HG03575 (cell line): ENCODE data around the gene RGS8.

Source experiments
- ATAC-seq: cut with Tn5 transposase; IDR thresholded peaks from one replicate; pipeline ENCODE4 v1.9.1; 2021; ENCODE audit not compliant: unreplicated experiment, insufficient number of reproducible peaks, low FRiP score; ENCODE audit errors: extremely low read depth

The RGS8 gene

DNA sequence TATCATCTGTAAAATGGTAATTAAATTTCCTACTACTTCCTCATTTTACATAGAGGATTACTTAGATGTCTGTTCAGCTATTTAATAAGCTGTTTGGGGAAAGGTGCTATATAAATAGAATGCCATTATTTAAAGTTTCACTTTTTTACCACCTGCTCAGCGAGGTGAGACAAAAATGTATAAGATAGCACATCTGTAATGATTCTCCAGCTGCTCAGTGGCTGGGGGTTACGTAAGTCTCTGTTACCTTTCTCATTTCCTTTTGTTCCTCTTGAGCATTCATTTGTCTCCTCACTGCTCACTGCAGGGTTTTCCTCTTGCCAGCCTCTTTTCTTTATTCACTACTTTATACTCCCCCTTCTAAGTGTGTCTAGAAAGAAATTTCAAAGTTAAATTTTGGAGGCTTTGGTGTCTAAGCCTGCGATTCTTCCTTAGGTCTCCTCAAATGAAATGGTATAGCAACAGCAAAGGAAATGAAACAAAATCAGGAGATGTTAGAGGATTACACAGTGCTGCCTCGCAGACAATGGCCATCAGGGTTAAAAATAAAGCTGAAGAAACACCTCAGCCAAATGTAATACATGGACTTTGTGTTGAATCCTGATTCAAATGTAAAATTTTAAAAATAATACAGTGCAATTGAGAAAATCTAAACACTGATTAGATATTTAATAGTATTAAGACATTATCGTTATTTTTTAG lies 6.8 kb downstream of the RGS8 start:
- no peak for ATAC-seq

DNA sequence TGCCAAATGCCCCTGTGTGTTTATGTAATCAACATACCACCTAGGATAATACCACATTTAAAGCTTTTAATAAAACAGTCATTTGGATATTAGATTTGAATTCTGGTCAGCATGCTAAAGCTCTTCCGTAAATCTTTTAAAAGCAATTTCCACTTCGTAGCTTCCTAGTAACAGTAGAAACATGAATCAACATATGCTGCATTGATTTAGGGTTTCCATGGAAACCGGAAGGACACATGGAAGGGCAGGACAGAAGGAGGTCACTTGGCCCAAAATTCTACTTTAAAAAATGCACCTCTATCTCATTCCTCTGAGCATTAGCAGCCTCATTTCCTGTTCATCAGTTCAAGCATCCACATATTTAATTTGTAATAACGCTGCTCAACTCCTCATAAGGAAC lies 8.1 kb downstream of the RGS8 start:
- ATAC-seq = no peak

DNA sequence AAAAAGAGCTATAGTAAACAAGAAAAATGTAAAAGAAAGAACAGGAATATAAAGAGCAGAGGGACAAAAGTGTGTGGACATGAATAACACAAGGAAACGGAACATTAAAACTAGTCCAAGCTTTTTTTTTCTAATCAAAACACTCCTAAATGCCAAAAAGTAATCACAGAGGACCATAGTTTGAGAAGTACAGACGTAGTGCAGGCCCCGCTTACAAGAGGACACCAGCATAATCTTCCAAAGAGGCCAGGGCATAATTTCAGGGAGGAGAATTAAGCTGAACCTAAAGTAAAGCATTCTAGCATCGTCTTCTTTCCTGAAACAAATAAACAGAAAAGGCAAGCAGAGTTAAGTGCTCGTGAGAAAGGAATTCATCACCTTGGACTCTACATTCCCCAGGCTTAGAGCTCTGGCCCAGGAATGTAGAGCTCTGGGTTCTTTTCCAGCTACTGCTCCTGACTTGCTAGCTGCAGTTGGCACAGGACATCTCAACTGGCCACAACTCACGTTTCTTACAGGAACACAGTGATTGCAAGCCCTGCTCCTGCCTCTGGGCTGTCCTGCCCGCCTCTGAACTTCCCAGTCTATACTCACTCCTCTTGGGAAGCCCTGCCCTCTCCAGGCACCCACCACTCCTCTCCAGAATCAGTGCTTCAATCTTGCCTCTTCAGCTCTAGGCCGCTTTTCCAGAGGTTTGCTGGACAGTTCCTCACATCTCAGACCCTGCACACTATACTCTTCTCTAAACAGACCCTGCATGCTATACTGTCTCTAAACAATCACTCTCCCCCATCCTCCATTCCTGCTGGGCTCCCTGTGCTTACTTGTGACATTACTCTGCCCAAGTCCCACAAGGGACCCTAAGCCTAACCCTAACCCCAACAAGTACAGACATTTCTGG lies 9.8 kb downstream of the RGS8 start:
- no peak for ATAC-seq

DNA sequence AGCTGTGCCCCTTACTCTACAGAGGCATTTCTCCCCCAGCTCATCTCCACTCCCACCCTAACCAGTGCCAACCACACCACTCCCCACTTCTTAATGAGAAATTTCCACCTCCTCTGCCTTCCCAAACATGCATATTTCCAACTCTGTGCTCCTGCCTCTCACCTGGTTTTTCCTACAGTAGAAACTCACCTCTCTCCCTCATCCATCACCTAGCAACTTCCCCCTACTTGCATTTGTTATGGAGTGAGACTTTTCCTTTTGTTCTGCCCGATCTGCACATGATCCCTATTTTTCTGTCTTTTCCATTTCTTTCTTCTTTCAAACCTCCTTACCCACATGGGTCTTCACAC lies 11.9 kb downstream of the RGS8 start:
- ATAC-seq = no peak

GRCh38 chr1:182671750-182672486 lies 12.5 kb downstream of the RGS8 start:
- no peak for ATAC-seq

DNA sequence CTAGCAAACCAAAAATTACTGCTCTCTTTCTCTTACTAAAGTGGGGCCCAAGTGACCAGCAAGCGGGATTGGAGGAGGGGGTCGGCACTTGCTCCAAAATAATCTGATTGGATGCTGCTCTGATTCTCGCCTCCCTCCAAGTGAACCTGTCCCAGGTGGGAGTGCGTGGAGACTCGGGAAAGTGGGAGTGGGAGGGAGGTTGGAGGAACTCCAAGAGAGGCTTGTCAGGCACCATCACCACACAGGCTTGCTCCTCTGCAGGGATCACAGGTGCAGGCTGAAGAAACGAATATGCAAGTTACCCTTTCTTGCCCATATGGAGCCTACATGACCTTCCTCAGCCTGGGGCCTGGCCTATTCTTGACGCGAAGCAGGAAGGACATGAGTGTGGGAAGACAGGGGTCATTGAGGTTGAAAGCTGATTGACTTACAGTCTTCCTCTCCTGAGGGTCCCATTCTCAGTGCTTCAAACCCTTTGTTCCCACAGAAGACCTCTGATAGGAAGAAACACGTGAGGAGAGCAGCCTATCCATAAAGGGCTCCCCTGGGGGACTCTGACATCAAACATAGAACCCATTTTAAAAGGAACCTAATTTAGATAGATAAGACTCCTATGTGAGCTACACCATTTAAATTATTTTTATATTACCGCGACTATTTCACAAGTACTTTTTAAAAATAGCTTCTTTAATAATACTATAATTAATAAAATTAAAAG lies 14.2 kb downstream of the RGS8 start:
- ATAC-seq = no peak

DNA sequence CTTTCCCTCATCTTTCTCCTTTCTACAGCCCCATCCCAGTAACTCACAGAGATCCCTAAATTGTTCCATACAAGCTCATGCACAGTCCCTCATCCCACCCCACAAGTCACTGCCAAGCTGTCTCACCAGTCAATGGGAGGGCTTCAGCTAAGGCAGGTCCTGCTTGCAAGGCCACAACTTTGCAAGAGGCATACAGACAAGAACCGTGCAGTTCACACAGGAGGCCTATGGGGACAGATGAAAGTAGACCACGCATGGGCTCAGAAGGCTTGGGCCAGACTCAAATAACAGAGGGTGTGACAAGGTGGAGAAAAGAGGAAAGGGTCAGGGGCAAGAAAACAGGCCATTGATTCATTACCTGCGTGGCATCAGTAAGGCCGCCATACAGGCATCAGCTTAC lies 15.1 kb downstream of the RGS8 start:
- no peak for ATAC-seq

DNA sequence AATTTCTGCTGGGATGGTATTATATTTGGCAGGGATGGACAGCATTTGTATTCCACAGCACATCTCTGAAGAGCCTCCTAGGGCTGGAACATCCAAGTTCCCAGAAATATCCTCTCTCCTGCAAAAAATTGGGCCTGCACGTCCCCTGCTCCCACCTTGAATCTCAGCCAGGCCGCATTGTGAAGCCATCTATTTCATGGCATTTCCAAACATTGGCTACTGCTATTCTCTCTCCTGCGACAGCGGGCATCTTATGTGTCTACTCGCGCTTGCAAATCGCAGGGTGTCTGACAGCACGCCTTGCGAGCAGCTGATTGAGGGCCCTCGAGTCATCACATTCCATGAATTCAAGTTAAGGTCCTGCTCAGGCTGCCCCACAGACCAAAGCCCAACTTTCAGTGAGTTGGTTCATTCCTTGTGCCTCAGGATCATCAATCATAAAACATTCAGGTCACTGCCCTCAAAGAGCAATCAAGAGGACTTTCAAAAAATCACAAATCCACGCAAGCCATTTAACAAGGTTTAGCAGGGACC lies 15.8 kb downstream of the RGS8 start:
- ATAC-seq = no peak

DNA sequence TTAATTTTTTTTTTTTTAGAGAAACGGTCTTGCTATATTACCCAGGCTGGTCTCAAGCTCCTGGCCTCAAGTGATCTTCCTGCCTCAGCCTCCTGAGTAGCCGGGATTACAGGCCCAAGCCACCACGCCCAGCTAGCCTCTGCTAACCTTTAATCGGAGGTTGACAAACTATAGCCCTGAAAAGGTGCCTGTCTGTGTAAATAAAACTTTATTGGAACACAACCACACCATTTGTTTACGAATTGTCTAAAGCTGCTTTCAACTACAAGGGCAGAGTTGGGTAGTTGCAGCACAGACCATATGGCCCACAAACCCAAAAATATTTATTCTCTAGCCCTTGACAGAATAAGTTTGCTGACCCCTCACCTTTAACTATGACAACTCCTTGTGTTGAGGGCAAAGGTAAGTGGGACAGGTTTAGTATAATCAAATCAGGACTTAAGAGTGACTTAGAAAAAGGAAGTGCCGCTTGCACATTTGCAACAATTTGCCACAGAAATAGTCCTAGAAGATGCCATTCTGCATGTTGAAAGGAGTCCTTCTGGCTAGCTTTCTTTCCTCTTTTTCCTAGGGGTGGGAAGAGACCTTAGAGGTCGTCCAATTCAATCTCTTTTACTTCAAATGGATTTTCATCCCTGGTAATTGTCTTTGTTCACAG lies 16.4 kb downstream of the RGS8 start:
- ATAC-seq = no peak

GRCh38 chr1:182666706-182667105 lies 17.7 kb downstream of the RGS8 start:
- no peak for ATAC-seq

DNA sequence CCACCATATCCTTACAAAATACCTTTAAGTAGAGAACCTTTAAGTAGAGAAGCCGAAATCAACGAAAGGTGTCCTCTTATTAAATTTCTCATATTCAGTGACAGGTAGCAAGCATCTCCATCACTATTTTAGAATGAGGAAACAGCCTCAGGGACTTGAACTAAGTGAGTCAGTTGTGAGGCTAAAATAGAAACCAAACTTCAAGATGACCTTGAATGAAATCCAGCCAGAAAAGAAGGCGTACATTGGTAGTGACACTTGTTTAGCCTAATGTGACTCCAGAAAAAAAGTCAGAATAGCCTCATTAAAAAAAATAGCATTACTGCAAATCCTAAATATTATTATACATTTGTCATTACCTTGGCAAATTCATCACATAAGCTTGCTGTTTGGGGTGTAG lies 20.1 kb downstream of the RGS8 start:
- ATAC-seq = no peak

DNA sequence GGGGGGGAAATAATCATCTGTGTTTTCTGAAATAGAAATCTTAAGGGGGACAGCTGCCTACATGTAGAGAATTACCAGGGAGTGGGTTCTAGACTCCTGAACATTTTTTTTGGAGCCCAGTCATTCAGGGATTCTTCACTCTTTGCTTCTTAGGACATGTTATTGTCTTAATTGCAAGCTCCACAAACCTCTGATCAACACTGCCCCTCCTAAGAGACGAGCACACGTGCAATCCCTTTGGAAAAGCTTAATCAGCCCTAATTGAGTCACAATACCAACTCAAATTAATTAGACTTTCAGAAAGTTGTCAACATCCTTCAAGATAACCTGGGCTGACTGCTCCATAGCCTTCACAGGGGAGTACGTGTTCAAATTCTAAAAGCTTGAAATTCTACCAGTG lies 21.4 kb downstream of the RGS8 start:
- no peak for ATAC-seq

GRCh38 chr1:182662121-182662890 lies 22.1 kb downstream of the RGS8 start:
- ATAC-seq = no peak

DNA sequence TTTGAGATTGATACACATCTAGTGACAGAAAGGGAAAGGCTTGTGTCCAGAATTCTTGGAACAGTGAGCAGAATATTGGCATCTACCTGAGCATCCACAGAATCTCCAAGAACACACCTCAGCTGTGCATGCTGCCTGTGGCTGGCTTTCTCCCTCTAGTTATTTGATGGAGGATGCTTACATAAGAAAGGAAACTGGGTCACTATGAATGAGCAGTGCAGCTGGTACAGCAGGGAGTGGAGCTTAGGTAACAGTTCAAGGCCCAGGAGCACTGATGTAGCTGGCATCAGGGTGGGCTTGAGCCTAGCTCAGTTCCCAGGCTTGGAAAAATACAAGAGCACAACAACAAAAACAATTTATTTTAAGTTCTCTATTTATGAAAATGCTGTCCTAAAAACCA lies 26.3 kb downstream of the RGS8 start:
- no peak for ATAC-seq

DNA sequence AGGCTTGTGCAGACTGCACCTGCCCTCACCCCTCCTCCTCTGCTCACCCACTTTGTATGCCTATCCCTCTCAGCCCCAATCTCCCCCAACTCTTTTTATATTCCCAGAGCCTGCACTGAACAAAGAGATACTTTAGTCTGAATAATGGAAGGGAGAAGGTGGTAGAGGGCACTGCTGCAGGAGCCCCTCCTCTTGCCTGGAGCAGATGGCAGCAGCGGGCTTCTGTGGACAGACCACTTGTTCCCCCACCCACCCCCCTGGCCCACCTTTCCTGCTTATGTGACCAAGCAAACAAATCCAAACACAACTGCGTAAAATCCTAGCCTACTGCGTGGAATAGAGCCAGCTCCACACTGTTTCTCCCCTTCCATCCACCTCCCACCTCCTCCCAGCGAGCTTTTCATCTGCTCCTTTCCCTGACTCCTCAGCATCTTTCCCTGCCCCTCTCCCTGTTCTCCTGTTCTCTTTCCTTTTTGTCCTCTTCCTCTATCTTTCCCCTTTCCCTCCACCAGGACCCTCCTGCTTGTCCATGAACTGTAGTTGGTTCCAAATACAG lies 27.5 kb downstream of the RGS8 start:
- no peak for ATAC-seq

DNA sequence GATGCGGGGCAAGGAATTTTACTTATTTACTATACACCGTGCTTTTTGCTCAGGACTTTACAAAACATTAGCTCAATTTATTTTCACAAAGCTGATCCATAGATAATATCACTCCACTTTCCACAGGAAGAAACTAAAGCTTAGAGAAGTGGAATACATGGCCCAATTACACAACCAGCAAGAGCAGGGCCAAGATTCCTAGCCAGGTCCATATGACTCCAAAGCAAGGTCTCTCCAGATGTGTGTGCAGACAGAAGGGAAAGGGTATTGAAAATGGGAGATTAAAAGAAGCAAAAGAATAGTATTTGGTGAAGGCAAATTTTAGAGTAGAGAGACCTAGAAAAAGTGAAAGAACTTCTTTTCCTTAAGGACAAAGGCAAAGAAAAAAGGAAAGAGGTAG lies 30.4 kb downstream of the RGS8 start:
- ATAC-seq = no peak

DNA sequence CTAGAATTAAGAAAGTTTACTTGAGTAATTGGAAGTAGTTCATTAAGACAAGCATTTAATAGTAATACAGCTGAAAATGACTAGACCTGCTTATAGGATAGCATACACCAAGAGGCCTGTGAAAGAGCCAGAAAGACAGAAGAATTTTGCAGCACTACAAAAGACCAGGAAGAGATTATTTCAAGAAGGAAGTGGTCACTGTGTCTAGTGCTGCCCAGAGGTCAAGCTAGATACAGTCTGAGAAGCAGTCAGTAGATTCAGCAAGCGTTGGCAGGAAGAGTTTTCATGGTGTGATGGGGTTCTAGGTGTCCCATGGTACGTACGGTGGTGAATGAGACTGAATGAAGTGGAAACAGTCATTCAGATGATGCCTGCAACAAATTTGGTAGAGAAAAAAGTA lies 31.5 kb downstream of the RGS8 start:
- ATAC-seq = no peak

GRCh38 chr1:182651339-182651724 lies 33.1 kb downstream of the RGS8 start:
- no peak for ATAC-seq
